GM13977 (cell line): ENCODE results near the gene SLC1A3.
A peak's percentile ranks its signal among the peaks of the same experiment; 100 is the strongest.

Experiments
- DNase-seq: peaks from one replicate; pipeline ENCODE4 v3.0.0; 2012; ENCODE audit warnings: low spot score
- CTCF ChIP-seq: IDR thresholded peaks from 2 replicates; pipeline ENCODE4 v1.5.1; 2012; ENCODE audit warnings: mild to moderate bottlenecking, control low read depth; ENCODE audit not compliant: insufficient read depth; ENCODE audit errors: extremely low read depth, missing control alignments
- in situ Hi-C: fragments of 300-500 bp; cut with MboI; formaldehyde crosslinking; loops from one replicate; pipeline ENCODE4 v1.12.0; 2022; ENCODE audit warnings: low sequenced_read_pairs, low pct_unique_long_range_greater_than_20kb, mixed read lengths, inconsistent platforms; ENCODE audit not compliant: unreplicated experiment

Gene SLC1A3

GRCh38 chr5:36644727-36645126 is 38.3 kb downstream of the SLC1A3 start:
- no peak for DNase-seq
- in situ Hi-C loops, result no loop called here
- TF ChIP-seq CTCF, result no peak

GRCh38 chr5:36646100-36646499 is 39.7 kb downstream of the SLC1A3 start:
- in situ Hi-C loops, result no loop called here
- no peak for TF ChIP-seq CTCF
- no peak for DNase-seq

- in situ Hi-C loops, result no loop called here
- DNase-seq, result no peak
- no peak for TF ChIP-seq CTCF
Measured at GRCh38 chr5:36646507-36647023, 40.2 kb downstream of the SLC1A3 start.

GRCh38 chr5:36647046-36647445 is 40.6 kb downstream of the SLC1A3 start:
- in situ Hi-C loops, result no loop called here
- DNase-seq, result peak; percentile 10
- no peak for TF ChIP-seq CTCF

- no peak for TF ChIP-seq CTCF
- in situ Hi-C loops, result no loop called here
- no peak for DNase-seq
Measured at GRCh38 chr5:36648426-36648825, 42.0 kb downstream of the SLC1A3 start.

GRCh38 chr5:36651761-36652685 is 45.6 kb downstream of the SLC1A3 start:
- in situ Hi-C loops, result no loop called here
- DNase-seq, result no peak
- TF ChIP-seq CTCF, result no peak
